ENCODE data around the gene CHDH. TPM values are rescaled to one million over a fixed set of nuclear protein-coding genes. Genes with fewer than 3 reads are reported as not detected.

Gene CHDH
- total RNA-seq, 1 experiment from 2014 or later = 5.1 TPM

DNA sequence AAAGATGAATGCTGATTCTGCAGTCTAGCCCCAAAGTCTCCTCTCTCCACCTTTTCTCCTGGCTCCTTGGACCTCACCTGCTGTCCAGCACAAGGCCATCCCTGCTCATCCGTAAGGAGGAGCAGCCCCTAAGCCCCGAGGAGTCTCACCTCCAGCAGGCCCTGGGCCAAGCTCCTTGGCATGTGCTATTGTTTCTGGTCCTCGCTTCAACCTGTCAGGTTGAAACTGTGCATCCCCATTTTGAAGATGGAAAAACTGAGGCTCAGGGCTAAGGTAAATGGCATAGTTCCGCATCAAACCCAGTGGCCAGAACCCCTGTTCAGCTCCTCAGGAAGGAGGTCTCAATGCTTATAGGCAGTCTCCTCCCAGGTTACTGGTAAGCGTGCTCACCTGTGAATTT is 26.1 kb downstream of the CHDH start:
- TF ChIP-seq, protein P1, sequence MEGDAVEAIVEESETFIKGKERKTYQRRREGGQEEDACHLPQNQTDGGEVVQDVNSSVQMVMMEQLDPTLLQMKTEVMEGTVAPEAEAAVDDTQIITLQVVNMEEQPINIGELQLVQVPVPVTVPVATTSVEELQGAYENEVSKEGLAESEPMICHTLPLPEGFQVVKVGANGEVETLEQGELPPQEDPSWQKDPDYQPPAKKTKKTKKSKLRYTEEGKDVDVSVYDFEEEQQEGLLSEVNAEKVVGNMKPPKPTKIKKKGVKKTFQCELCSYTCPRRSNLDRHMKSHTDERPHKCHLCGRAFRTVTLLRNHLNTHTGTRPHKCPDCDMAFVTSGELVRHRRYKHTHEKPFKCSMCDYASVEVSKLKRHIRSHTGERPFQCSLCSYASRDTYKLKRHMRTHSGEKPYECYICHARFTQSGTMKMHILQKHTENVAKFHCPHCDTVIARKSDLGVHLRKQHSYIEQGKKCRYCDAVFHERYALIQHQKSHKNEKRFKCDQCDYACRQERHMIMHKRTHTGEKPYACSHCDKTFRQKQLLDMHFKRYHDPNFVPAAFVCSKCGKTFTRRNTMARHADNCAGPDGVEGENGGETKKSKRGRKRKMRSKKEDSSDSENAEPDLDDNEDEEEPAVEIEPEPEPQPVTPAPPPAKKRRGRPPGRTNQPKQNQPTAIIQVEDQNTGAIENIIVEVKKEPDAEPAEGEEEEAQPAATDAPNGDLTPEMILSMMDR (conservative IDR thresholded peaks at IDR 0.05; ENCODE audit: low read depth, low read length) = no peak
- TF ChIP-seq EZH2phosphoT487 (IDR thresholded peaks at IDR 0.05; ENCODE audit: borderline replicate concordance, low read length) = no peak
- no peak for TF ChIP-seq EZH2 (IDR thresholded peaks at IDR 0.05; ENCODE audit: low read length, unreplicated experiment)
- POLR2A ChIA-PET (ENCODE audit: unreplicated experiment) = no interaction called here
- no peak overlapping the region for H3K27ac ChIP-seq (ENCODE audit: low read length)
- H3K9me3 ChIP-seq (ENCODE audit: low read length) = no peaks in the 10 kb centered on the region
- no peak overlapping the region for H2AFZ ChIP-seq (ENCODE audit: low read length)
- CTCF ChIA-PET = no interaction called here
- H3K27me3 ChIP-seq (ENCODE audit: low read length) = no peaks in the 10 kb centered on the region; the same call in 1 of the 2 replicates
- H3K79me2 ChIP-seq (ENCODE audit: low read length) = no peaks in the 10 kb centered on the region
- H3K9ac ChIP-seq (ENCODE audit: low read length) = no peak overlapping the region
- no peaks in the 10 kb centered on the region for H3F3A ChIP-seq (ENCODE audit: low read length, unreplicated experiment)
- no peaks in the 10 kb centered on the region for H3K4me1 ChIP-seq (ENCODE audit: insufficient read depth, low read length)
- H4K20me1 ChIP-seq (ENCODE audit: low read length) = no peaks in the 10 kb centered on the region
- H3K36me3 ChIP-seq (ENCODE audit: low read depth, low read length) = no peaks in the 10 kb centered on the region
- BruUV-seq (replicated peaks) = no TSS peak
- no peak for ATAC-seq
- DNase-seq = no peak
- H3K4me3 ChIP-seq (ENCODE audit: low read length) = no peak overlapping the region
- intact Hi-C loops (cut with micrococcal nuclease) = no loop called here
- H3K9me2 ChIP-seq (replicated peaks; ENCODE audit: low read length) = no peaks in the 10 kb centered on the region
- H3K4me2 ChIP-seq (ENCODE audit: low read length) = no peak overlapping the region

DNA sequence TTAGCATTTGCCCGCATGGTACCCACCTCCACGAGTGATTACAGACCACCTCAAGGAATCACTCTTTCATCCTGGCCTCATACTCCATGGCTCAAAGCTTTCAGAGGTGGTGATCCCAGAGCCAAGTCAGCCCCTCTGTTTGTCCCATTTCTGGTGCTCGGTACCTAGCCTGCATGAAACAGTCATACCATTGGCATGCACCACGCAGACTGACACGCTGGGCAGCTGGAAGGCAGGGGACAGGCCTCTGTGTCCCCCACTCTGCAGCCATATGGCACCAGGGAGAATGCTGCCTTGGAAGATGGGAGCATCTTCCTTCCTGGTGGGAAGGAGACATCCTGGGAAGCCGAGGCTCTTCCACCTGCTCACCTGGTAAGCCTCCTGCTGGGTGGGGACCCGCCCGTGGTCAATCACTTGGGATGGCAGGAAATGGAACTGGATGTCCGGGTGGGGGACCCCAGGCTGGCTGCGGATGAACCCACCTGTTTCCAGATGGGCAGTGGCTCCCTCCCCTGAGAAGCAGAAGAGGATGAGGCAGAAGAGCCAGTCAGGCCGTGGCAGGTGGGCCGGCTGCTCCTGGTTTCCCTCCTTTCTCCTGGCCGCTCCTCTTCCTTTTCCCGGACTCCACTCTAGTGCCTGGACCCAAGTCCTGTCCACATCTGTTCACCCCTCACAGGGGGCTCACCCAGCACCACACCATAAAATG is 26.9 kb downstream of the CHDH start:
- Histone ChIP-seq H3K9me3 (ENCODE audit: low read length) (no peaks in the 10 kb centered on the region), H3K4me2 (ENCODE audit: low read length) (no peak overlapping the region), H3K9me2 (replicated peaks; ENCODE audit: low read length) (no peaks in the 10 kb centered on the region), H3K27me3 (ENCODE audit: low read length) (peaks cover 1% of the 10 kb centered on the region; the same call in 1 of the 2 replicates), H3F3A (ENCODE audit: low read length, unreplicated experiment) (no peaks in the 10 kb centered on the region), H3K4me1 (ENCODE audit: insufficient read depth, low read length) (no peaks in the 10 kb centered on the region), H3K9ac (ENCODE audit: low read length) (no peak overlapping the region), H3K36me3 (ENCODE audit: low read depth, low read length) (no peaks in the 10 kb centered on the region), H3K27ac (ENCODE audit: low read length) (no peak overlapping the region), H3K79me2 (ENCODE audit: low read length) (no peaks in the 10 kb centered on the region), H3K4me3 (ENCODE audit: low read length) (no peak overlapping the region), H4K20me1 (ENCODE audit: low read length) (no peaks in the 10 kb centered on the region), H2AFZ (ENCODE audit: low read length) (no peak overlapping the region)
- intact Hi-C loops (cut with micrococcal nuclease) = no loop called here
- POLR2A ChIA-PET (ENCODE audit: unreplicated experiment) = no interaction called here
- no peak for TF ChIP-seq EZH2phosphoT487 (IDR thresholded peaks at IDR 0.05; ENCODE audit: borderline replicate concordance, low read length)
- ATAC-seq (no peak), DNase-seq (no peak)
- BruUV-seq (replicated peaks) = no TSS peak
- CTCF ChIA-PET = no interaction called here

DNA sequence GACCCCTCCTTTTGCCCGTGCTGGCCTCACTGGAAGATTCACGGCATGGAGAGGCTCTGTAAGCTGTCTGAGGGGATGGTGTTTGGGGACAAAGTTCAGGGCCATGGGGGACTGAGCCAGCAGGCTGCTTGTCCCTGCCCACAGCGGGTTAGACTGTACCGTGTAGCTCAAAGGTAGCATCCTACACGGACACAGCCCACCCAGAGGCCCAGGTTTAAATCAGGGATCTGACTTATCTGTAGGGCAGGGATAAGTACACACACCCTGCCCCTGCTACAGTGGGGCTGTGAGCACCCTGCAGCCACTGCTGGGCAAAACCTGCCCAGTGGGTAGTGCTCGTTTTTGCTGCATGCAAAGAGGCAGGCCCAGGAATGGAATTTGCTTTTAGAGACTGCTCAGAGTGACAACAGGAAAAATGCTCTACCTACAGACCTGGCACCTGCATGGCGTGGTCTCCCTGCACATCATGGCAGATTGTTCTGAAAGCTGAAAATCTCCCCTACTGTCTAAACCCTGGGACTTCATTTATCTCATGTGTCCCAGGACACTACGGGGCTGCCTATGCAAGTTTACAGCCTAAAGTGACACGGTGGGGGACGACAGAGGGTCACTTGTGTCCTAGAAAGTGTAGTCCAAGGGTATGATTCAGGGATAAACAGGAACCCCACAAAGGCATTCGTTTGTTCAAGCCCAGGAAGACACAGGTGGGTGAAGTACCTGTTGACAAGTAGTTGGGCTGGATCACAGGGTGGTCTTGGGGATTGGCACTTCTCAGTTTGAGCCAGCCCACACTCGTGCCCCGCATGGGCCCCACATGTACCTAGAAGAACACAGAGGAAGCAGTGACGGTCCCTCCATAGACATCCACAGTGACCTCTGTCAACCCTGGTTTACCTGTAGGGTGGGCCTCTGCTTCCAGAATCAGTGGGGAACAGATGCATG is 27.7 kb downstream of the CHDH start:
- no peak overlapping the region for H3K27ac ChIP-seq (ENCODE audit: low read length)
- H3K9me2 ChIP-seq (replicated peaks; ENCODE audit: low read length) = no peaks in the 10 kb centered on the region
- POLR2A ChIA-PET (ENCODE audit: unreplicated experiment) = no interaction called here
- no peak for TF ChIP-seq EZH2 (IDR thresholded peaks at IDR 0.05; ENCODE audit: low read length, unreplicated experiment)
- TF ChIP-seq, protein P1 (conservative IDR thresholded peaks at IDR 0.05; ENCODE audit: low read depth, low read length) = no peak
- TF ChIP-seq EZH2phosphoT487 (IDR thresholded peaks at IDR 0.05; ENCODE audit: borderline replicate concordance, low read length) = no peak
- H3K27me3 ChIP-seq (ENCODE audit: low read length) = peaks cover 10% of the 10 kb centered on the region; the same call in 1 of the 2 replicates
- no peaks in the 10 kb centered on the region for H3F3A ChIP-seq (ENCODE audit: low read length, unreplicated experiment)
- no peaks in the 10 kb centered on the region for H3K36me3 ChIP-seq (ENCODE audit: low read depth, low read length)
- no peak overlapping the region for H2AFZ ChIP-seq (ENCODE audit: low read length)
- CTCF ChIA-PET = no interaction called here
- H3K9me3 ChIP-seq (ENCODE audit: low read length) = no peaks in the 10 kb centered on the region
- H3K4me1 ChIP-seq (ENCODE audit: insufficient read depth, low read length) = no peaks in the 10 kb centered on the region
- ATAC-seq (no peak), DNase-seq (no peak)
- intact Hi-C loops (cut with micrococcal nuclease) = no loop called here
- H4K20me1 ChIP-seq (ENCODE audit: low read length) = no peaks in the 10 kb centered on the region
- no peak overlapping the region for H3K9ac ChIP-seq (ENCODE audit: low read length)
- H3K79me2 ChIP-seq (ENCODE audit: low read length) = no peaks in the 10 kb centered on the region
- no TSS peak for BruUV-seq (replicated peaks)
- H3K4me3 ChIP-seq (ENCODE audit: low read length) = no peak overlapping the region
- H3K4me2 ChIP-seq (ENCODE audit: low read length) = no peak overlapping the region

Measured in PC-3 (cell line).